Stimulated activated CD8-positive, alpha-beta memory T cell treated with anti-CD3 and anti-CD28 coated beads, Interleukin-7, amount 100 ng/mL, for 4 hours (primary cell): ENCODE measurements around the gene SORCS2.
"Not testable (repeated sequence)": the region's sequence is repeated elsewhere in the genome, so short reads cannot be mapped to it uniquely, and the experiment has no call there.

Experiments
- DNase-seq, 2 donors: peaks; one replicate each; pipeline ENCODE4 v3.0.0-alpha.2; 2020; ENCODE audit warnings: low read depth in 2 of 2

The SORCS2 gene

GRCh38 chr4:7584098-7584497 lies 391.8 kb downstream of the SORCS2 start:
- no peak for DNase-seq

- no peak for DNase-seq
These were observed 392.3 kb downstream of the SORCS2 start for GRCh38 chr4:7584606-7585159.

- no peak for DNase-seq
These were observed 393.4 kb downstream of the SORCS2 start for GRCh38 chr4:7585768-7586167.

- DNase-seq, result no peak
These were observed 395.4 kb downstream of the SORCS2 start for GRCh38 chr4:7587433-7588405.

GRCh38 chr4:7590189-7590588 lies 397.9 kb downstream of the SORCS2 start:
- no peak for DNase-seq

GRCh38 chr4:7590899-7591298 lies 398.6 kb downstream of the SORCS2 start:
- DNase-seq, result no peak

GRCh38 chr4:7591409-7592053 lies 399.2 kb downstream of the SORCS2 start:
- DNase-seq, result no peak

GRCh38 chr4:7593646-7594412 lies 401.5 kb downstream of the SORCS2 start:
- no peak for DNase-seq

- DNase-seq, result no peak
These were observed 403.7 kb downstream of the SORCS2 start for GRCh38 chr4:7595934-7596461.

GRCh38 chr4:7596918-7597606 lies 404.7 kb downstream of the SORCS2 start:
- DNase-seq, result no peak

- DNase-seq, result no peak
These were observed 406.8 kb downstream of the SORCS2 start for GRCh38 chr4:7598939-7599790.

- DNase-seq, result no peak
These were observed 407.9 kb downstream of the SORCS2 start for GRCh38 chr4:7600247-7600646.

GRCh38 chr4:7602166-7602565 lies 409.8 kb downstream of the SORCS2 start:
- not testable (repeated sequence) for DNase-seq

- no peak for DNase-seq
These were observed 415.0 kb downstream of the SORCS2 start for GRCh38 chr4:7607156-7607910.

- DNase-seq, result no peak
These were observed 415.7 kb downstream of the SORCS2 start for GRCh38 chr4:7608046-7608445.

- DNase-seq, result no peak
These were observed 417.0 kb downstream of the SORCS2 start for GRCh38 chr4:7609316-7609715.

GRCh38 chr4:7610022-7610670 lies 417.8 kb downstream of the SORCS2 start:
- no peak for DNase-seq

GRCh38 chr4:7610841-7611240 lies 418.5 kb downstream of the SORCS2 start:
- no peak for DNase-seq
